Measurements from ENCODE around the gene MYL6.

Gene MYL6

GRCh38 chr12:56172839-56173238 is 14.7 kb downstream of the MYL6 start:
- Histone ChIP-seq H3K4ac (ENCODE audit: low read length) (no peak overlapping the region), H2AK5ac (ENCODE audit: low read depth, low read length) (no peak overlapping the region), H3K4me1 (ENCODE audit: control insufficient read depth in 2 of 2, insufficient read depth in 1 of 2, low read depth in 1 of 2, low read length in 2 of 2) (no peaks in the 10 kb centered on the region), H3K36me3 (replicated peaks in 1 of 2; ENCODE audit: control insufficient read depth in 2 of 2, insufficient read depth in 2 of 2, low read length in 2 of 2) (peaks cover 61 to 94% of the 10 kb centered on the region in 2 donors), H3K9me3 (replicated peaks in 1 of 2; ENCODE audit: control insufficient read depth in 2 of 2, insufficient read depth in 1 of 2, low read depth in 1 of 2, low read length in 2 of 2) (no peaks in the 10 kb centered on the region), H3K4me2 (ENCODE audit: insufficient read depth, low read length, poor library complexity, severe bottlenecking) (no peak overlapping the region), H4K8ac (ENCODE audit: low read depth, low read length) (no peak overlapping the region), H3K23ac (ENCODE audit: low read depth, low read length, poor library complexity) (peak overlapping the region; percentile 65), H3K27ac (replicated peaks; ENCODE audit: low read length) (no peak overlapping the region), H2BK15ac (ENCODE audit: low read length) (no peak overlapping the region), H3K9ac (ENCODE audit: low read depth, low read length, poor library complexity) (peak overlapping the region; percentile 21), H2BK5ac (ENCODE audit: low read length) (no peak overlapping the region), H2AFZ (ENCODE audit: low read length) (no peak overlapping the region), H2BK120ac (ENCODE audit: low read depth, low read length) (no peak overlapping the region), H3K4me3 (ENCODE audit: low read length in 2 of 2) (no peak overlapping the region), H3K79me1 (ENCODE audit: low read depth, low read length) (no peaks in the 10 kb centered on the region), H4K91ac (ENCODE audit: low read depth, low read length, poor library complexity) (no peak overlapping the region), H2BK12ac (ENCODE audit: low read length) (no peak overlapping the region), H3K18ac (ENCODE audit: low read length) (no peak overlapping the region), H3K14ac (ENCODE audit: low read length) (no peak overlapping the region), H3K27me3 (ENCODE audit: control insufficient read depth in 3 of 3, insufficient read depth in 3 of 3, low read depth in 1 of 3, low read length in 3 of 3) (no peaks in the 10 kb centered on the region)
- WGBS, 2 donors (ENCODE audit: extremely low coverage in 2 of 2, insufficient read length in 2 of 2, insufficient replicate concordance in 1 of 2) = no CpG with 5 or more reads among the region's 7 CpGs
- DNase-seq (ENCODE audit: low spot score) = no peak

DNA sequence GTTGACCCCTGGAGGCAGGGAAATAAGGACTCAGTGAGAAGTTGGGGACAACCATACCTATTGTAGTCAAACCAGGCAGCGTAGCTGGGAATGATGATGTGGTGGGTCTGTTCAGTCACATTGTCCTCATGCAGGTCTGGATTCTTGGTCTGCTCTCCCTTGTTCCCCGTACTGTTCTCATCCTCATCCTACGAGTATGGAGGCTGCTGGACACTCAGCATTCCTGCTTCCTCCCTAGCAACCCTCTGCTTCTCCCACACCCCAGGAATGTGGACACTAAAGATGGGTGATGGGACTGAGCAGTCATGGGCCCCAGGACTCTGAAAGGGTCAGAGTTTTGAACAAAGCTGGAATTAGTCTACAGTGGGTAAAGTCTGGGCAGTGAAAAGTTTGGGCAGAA is 20.2 kb downstream of the MYL6 start:
- Histone ChIP-seq H3K9ac (ENCODE audit: low read depth, low read length, poor library complexity) (no peak overlapping the region), H3K4me3 (ENCODE audit: low read length in 2 of 2) (peak overlapping the region in 1 of 2 donors; percentile 52), H3K9me3 (replicated peaks in 1 of 2; ENCODE audit: control insufficient read depth in 2 of 2, insufficient read depth in 1 of 2, low read depth in 1 of 2, low read length in 2 of 2) (peaks cover 4 to 7% of the 10 kb centered on the region in 2 donors), H2BK120ac (ENCODE audit: low read depth, low read length) (no peak overlapping the region), H3K18ac (ENCODE audit: low read length) (no peak overlapping the region), H2AFZ (ENCODE audit: low read length) (no peak overlapping the region), H3K4me1 (ENCODE audit: control insufficient read depth in 2 of 2, insufficient read depth in 1 of 2, low read depth in 1 of 2, low read length in 2 of 2) (no peaks in the 10 kb centered on the region), H3K79me1 (ENCODE audit: low read depth, low read length) (no peaks in the 10 kb centered on the region), H3K36me3 (replicated peaks in 1 of 2; ENCODE audit: control insufficient read depth in 2 of 2, insufficient read depth in 2 of 2, low read length in 2 of 2) (peaks cover 53 to 90% of the 10 kb centered on the region in 2 donors), H2BK15ac (ENCODE audit: low read length) (no peak overlapping the region), H3K27ac (replicated peaks; ENCODE audit: low read length) (no peak overlapping the region), H2BK5ac (ENCODE audit: low read length) (no peak overlapping the region), H3K4ac (ENCODE audit: low read length) (no peak overlapping the region), H2AK5ac (ENCODE audit: low read depth, low read length) (no peak overlapping the region), H4K91ac (ENCODE audit: low read depth, low read length, poor library complexity) (no peak overlapping the region), H3K27me3 (ENCODE audit: control insufficient read depth in 3 of 3, insufficient read depth in 3 of 3, low read depth in 1 of 3, low read length in 3 of 3) (no peaks in the 10 kb centered on the region), H2BK12ac (ENCODE audit: low read length) (no peak overlapping the region), H3K14ac (ENCODE audit: low read length) (no peak overlapping the region), H3K23ac (ENCODE audit: low read depth, low read length, poor library complexity) (no peak overlapping the region), H3K4me2 (ENCODE audit: insufficient read depth, low read length, poor library complexity, severe bottlenecking) (no peak overlapping the region), H4K8ac (ENCODE audit: low read depth, low read length) (no peak overlapping the region)
- WGBS, 2 donors (ENCODE audit: extremely low coverage in 2 of 2, insufficient read length in 2 of 2, insufficient replicate concordance in 1 of 2) = no CpG with 5 or more reads among the region's 3 CpGs
- DNase-seq (ENCODE audit: low spot score) = no peak

DNA sequence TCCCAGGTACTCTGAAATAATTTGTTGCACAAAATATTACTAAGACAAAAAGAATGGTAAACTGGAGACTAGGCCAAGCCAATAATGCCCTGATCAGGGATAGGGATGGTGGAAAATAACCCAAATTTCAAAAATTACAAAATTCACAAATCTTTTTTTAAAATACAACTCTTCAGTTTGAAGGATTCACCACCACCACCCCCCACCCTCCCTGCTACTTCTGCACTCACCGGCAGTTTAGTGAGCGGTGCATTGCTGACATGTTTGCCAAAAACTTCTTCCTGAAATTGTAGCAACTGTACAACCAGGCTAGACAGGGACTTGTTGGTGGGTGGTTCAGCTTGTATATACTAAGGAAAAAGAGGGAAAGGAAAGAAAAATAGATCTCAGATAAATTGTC is 28.8 kb downstream of the MYL6 start:
- Histone ChIP-seq H3K27ac (replicated peaks; ENCODE audit: low read length) (no peak overlapping the region), H4K91ac (ENCODE audit: low read depth, low read length, poor library complexity) (no peak overlapping the region), H2BK15ac (ENCODE audit: low read length) (no peak overlapping the region), H3K4me3 (ENCODE audit: low read length in 2 of 2) (no peak overlapping the region), H3K9ac (ENCODE audit: low read depth, low read length, poor library complexity) (no peak overlapping the region), H3K4ac (ENCODE audit: low read length) (no peak overlapping the region), H2BK12ac (ENCODE audit: low read length) (no peak overlapping the region), H3K79me1 (ENCODE audit: low read depth, low read length) (no peaks in the 10 kb centered on the region), H3K36me3 (replicated peaks in 1 of 2; ENCODE audit: control insufficient read depth in 2 of 2, insufficient read depth in 2 of 2, low read length in 2 of 2) (peaks cover 25 to 58% of the 10 kb centered on the region in 2 donors), H4K8ac (ENCODE audit: low read depth, low read length) (no peak overlapping the region), H3K4me1 (ENCODE audit: control insufficient read depth in 2 of 2, insufficient read depth in 1 of 2, low read depth in 1 of 2, low read length in 2 of 2) (peaks cover 7 to 9% of the 10 kb centered on the region in 2 donors), H3K4me2 (ENCODE audit: insufficient read depth, low read length, poor library complexity, severe bottlenecking) (no peak overlapping the region), H2BK120ac (ENCODE audit: low read depth, low read length) (no peak overlapping the region), H3K14ac (ENCODE audit: low read length) (no peak overlapping the region), H3K27me3 (ENCODE audit: control insufficient read depth in 3 of 3, insufficient read depth in 3 of 3, low read depth in 1 of 3, low read length in 3 of 3) (no peaks in the 10 kb centered on the region), H2AFZ (ENCODE audit: low read length) (no peak overlapping the region), H2BK5ac (ENCODE audit: low read length) (no peak overlapping the region), H3K9me3 (replicated peaks in 1 of 2; ENCODE audit: control insufficient read depth in 2 of 2, insufficient read depth in 1 of 2, low read depth in 1 of 2, low read length in 2 of 2) (no peaks in the 10 kb centered on the region), H3K23ac (ENCODE audit: low read depth, low read length, poor library complexity) (no peak overlapping the region), H2AK5ac (ENCODE audit: low read depth, low read length) (no peak overlapping the region), H3K18ac (ENCODE audit: low read length) (no peak overlapping the region)
- no peak for DNase-seq (ENCODE audit: low spot score)
- WGBS, 2 donors (ENCODE audit: extremely low coverage in 2 of 2, insufficient read length in 2 of 2, insufficient replicate concordance in 1 of 2) = no CpG with 5 or more reads among the region's 2 CpGs

DNA sequence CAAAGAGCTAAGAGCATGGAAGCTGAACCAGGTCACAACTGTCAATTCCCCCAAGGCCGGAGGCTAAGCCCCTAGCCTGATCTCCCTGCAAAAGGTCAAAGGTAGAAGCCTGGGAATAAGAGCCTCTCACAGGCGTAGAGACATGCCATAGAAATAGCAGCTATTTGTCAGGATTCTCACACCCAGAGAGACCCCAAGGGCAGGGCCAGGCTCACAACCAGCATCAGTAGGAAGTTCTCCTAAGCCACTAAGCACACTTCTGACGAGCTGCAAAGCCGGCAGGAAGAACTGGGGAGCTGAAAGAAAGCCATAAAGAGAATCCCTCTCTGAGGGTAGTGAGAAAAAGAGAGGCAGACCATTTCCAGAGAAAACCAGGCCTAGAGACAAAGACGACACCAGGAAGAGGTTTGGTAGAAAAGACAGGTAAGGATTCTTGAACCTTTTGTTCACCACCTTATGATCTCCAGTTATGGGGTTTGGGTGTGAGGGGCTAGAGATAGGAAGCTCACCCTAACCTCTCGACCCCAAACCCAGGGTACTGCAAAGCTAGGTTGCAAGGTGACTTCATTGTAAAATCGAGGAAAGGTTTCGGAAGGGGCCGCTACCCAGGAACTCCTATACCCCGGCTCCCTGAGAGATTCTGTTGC is 30.1 kb downstream of the MYL6 start:
- peaks cover 7 to 9% of the 10 kb centered on the region in 2 donors for H3K4me1 ChIP-seq (ENCODE audit: control insufficient read depth in 2 of 2, insufficient read depth in 1 of 2, low read depth in 1 of 2, low read length in 2 of 2)
- H4K91ac ChIP-seq (ENCODE audit: low read depth, low read length, poor library complexity) = no peak overlapping the region
- H4K8ac ChIP-seq (ENCODE audit: low read depth, low read length) = no peak overlapping the region
- no peak overlapping the region for H3K23ac ChIP-seq (ENCODE audit: low read depth, low read length, poor library complexity)
- peak overlapping the region; percentile 91 for H2AFZ ChIP-seq (ENCODE audit: low read length)
- peak overlapping the region; percentile 78 for H2BK5ac ChIP-seq (ENCODE audit: low read length)
- peak; percentile 8 for DNase-seq (ENCODE audit: low spot score)
- H3K27ac ChIP-seq (replicated peaks; ENCODE audit: low read length) = peak overlapping the region; percentile 69
- H2BK120ac ChIP-seq (ENCODE audit: low read depth, low read length) = no peak overlapping the region
- peak overlapping the region; percentile 79 for H3K4me2 ChIP-seq (ENCODE audit: insufficient read depth, low read length, poor library complexity, severe bottlenecking)
- H3K14ac ChIP-seq (ENCODE audit: low read length) = peak overlapping the region; percentile 25
- no peak overlapping the region for H2BK15ac ChIP-seq (ENCODE audit: low read length)
- peak overlapping the region; percentile 87 for H3K9ac ChIP-seq (ENCODE audit: low read depth, low read length, poor library complexity)
- no peak overlapping the region for H2BK12ac ChIP-seq (ENCODE audit: low read length)
- H2AK5ac ChIP-seq (ENCODE audit: low read depth, low read length) = peak overlapping the region; percentile 40
- peak overlapping the region; percentile 76 to 83 for H3K4me3 ChIP-seq (ENCODE audit: low read length in 2 of 2)
- H3K4ac ChIP-seq (ENCODE audit: low read length) = no peak overlapping the region
- peaks cover 21 to 46% of the 10 kb centered on the region in 2 donors for H3K36me3 ChIP-seq (replicated peaks in 1 of 2; ENCODE audit: control insufficient read depth in 2 of 2, insufficient read depth in 2 of 2, low read length in 2 of 2)
- H3K18ac ChIP-seq (ENCODE audit: low read length) = peak overlapping the region; percentile 76
- no peaks in the 10 kb centered on the region for H3K27me3 ChIP-seq (ENCODE audit: control insufficient read depth in 3 of 3, insufficient read depth in 3 of 3, low read depth in 1 of 3, low read length in 3 of 3)
- no CpG with 5 or more reads among the region's 10 CpGs for WGBS, 2 donors (ENCODE audit: extremely low coverage in 2 of 2, insufficient read length in 2 of 2, insufficient replicate concordance in 1 of 2)
- H3K9me3 ChIP-seq (replicated peaks in 1 of 2; ENCODE audit: control insufficient read depth in 2 of 2, insufficient read depth in 1 of 2, low read depth in 1 of 2, low read length in 2 of 2) = no peaks in the 10 kb centered on the region
- no peaks in the 10 kb centered on the region for H3K79me1 ChIP-seq (ENCODE audit: low read depth, low read length)

Measured in neuronal stem cell (in vitro differentiated cells).